ENCODE results near the gene FBXO31.

GRCh38 chr16:87303431-87303930, 80.1 kb downstream of the FBXO31 start:
- no peak for TF ChIP-seq CTCF (IDR thresholded peaks at IDR 0.05; ENCODE audit: poor library complexity, severe bottlenecking)
- TF ChIP-seq EP300 (conservative IDR thresholded peaks at IDR 0.05; ENCODE audit: poor library complexity, severe bottlenecking) = no peak
- no peak for TF ChIP-seq POLR2AphosphoS5 (IDR thresholded peaks at IDR 0.05)
- no peak for TF ChIP-seq EZH2 (IDR thresholded peaks at IDR 0.05; ENCODE audit: borderline replicate concordance, insufficient read depth, low read length, poor library complexity, severe bottlenecking)
